ENCODE data around the gene DUX4.
"Not testable (repeated sequence)": the region's sequence is repeated elsewhere in the genome, so short reads cannot be mapped to it uniquely, and the experiment has no call there.

- not testable (repeated sequence) for TF ChIP-seq CTCF, POLR2A (IDR thresholded peaks at IDR 0.05)
These were observed 4.4 kb downstream of the DUX4 start for GRCh38 chr4:190177727-190178605.
